Thyroid gland (tissue), 4 donors: ENCODE results near the gene DRD2. TPM values are rescaled to one million over a fixed set of nuclear protein-coding genes. Genes with fewer than 3 reads are reported as not detected.

Source experiments
- DNase-seq, 2 donors: peaks; one replicate each; pipeline ENCODE4 v3.0.0-alpha.2; 2019
- H3K27ac ChIP-seq, 3 donors: fragments of 200-600 bp; sonication (generic); 1 replicate in 2 of 3; 2 replicates in 1 of 3; pipeline ENCODE4 v1.5.1; 2016 to 2019; ENCODE audit warnings: mild to moderate bottlenecking in 1 of 3, moderate library complexity in 1 of 3
- H3K27me3 ChIP-seq: fragments of 200-600 bp; sonication (generic); one replicate; pipeline ENCODE4 v1.5.1; 2019
- H3K36me3 ChIP-seq, 2 donors: fragments of 200-600 bp; sonication (generic); one replicate each; pipeline ENCODE4 v1.5.1; 2016 to 2019
- H3K4me1 ChIP-seq, 2 donors: fragments of 200-600 bp; sonication (generic); one replicate each; pipeline ENCODE4 v1.5.1; 2017 to 2019
- H3K4me3 ChIP-seq, 3 donors: fragments of 200-600 bp; sonication (generic); replicated peaks in 1 of 3; 1 replicate in 2 of 3; 2 replicates in 1 of 3; pipeline ENCODE4 v1.5.1; 2016; ENCODE audit warnings: mild to moderate bottlenecking in 1 of 3
- H3K9me3 ChIP-seq: fragments of 200-600 bp; sonication (generic); one replicate; pipeline ENCODE4 v1.5.1; 2017
- CTCF ChIP-seq, 6 experiments: fragments of 200-600 bp in 3 of 6; fragments of 450-650 bp in 3 of 6; sonication (generic) in 3 of 6; IDR thresholded peaks; one replicate each; pipeline ENCODE4 v1.5.1; 2016 to 2019; ENCODE audit warnings: antibody characterized with exemption in 6 of 6, mild to moderate bottlenecking in 2 of 6, inconsistent platforms in 1 of 6, moderate library complexity in 1 of 6
- POLR2A ChIP-seq, 2 donors: fragments of 450-650 bp; IDR thresholded peaks; one replicate each; pipeline ENCODE4 v1.6.1; 2017; ENCODE audit warnings: antibody characterized with exemption in 2 of 2, mild to moderate bottlenecking in 2 of 2, moderate library complexity in 1 of 2
- WGBS, 2 donors: methylation state at CpG; one replicate each; pipeline ENCODE4 v1.1.5; 2017; 5-methylcytosine and 5-hydroxymethylcytosine counted together
- intact Hi-C: fragments of 100-400 bp; cut with DNase I; formaldehyde crosslinking; loops from one replicate; pipeline ENCODE4 v1.15.1; 2023
- total RNA-seq, 4 donors: library from RNA; depleted of rRNA; stranded (reverse); fragments of >200 nt; gene quantifications; one replicate each; pipeline ENCODE4 v1.2.3, GENCODE V29; 2016

DRD2 gene
- total RNA-seq, 4 donors from 2014 or later: 0.20 TPM; not detected in 3

GRCh38 chr11:113410414-113411135, 64.6 kb downstream of the DRD2 start:
- TF ChIP-seq CTCF (IDR thresholded peaks at IDR 0.05): no peak
- no peak for TF ChIP-seq POLR2A (IDR thresholded peaks at IDR 0.05)
- H3K4me3 ChIP-seq: no peak overlapping the region
- intact Hi-C loops: no loop called here
- H3K9me3 ChIP-seq: no peaks in the 10 kb centered on the region
- no peak overlapping the region for H3K27ac ChIP-seq
- no peak for DNase-seq
- no peaks in the 10 kb centered on the region for H3K4me1 ChIP-seq
- 96 to 97% methylated on average over 15 to 21 of the region's 21 CpGs for WGBS, 2 donors
- no peaks in the 10 kb centered on the region for H3K27me3 ChIP-seq
- no peaks in the 10 kb centered on the region for H3K36me3 ChIP-seq

GRCh38 chr11:113409526-113409925, 65.7 kb downstream of the DRD2 start:
- Histone ChIP-seq H3K27ac (no peak overlapping the region), H3K27me3 (no peaks in the 10 kb centered on the region), H3K4me3 (no peak overlapping the region), H3K4me1 (no peaks in the 10 kb centered on the region), H3K9me3 (no peaks in the 10 kb centered on the region), H3K36me3 (no peaks in the 10 kb centered on the region)
- DNase-seq: no peak
- 84 to 87% methylated on average over 3 of the region's 3 CpGs for WGBS, 2 donors
- intact Hi-C loops: no loop called here
- TF ChIP-seq CTCF (IDR thresholded peaks at IDR 0.05) (no peak), POLR2A (IDR thresholded peaks at IDR 0.05) (no peak)

- no peaks in the 10 kb centered on the region for H3K4me1 ChIP-seq
Observed at GRCh38 chr11:113408887-113409286, 66.3 kb downstream of the DRD2 start.

GRCh38 chr11:113408206-113408605, 67.0 kb downstream of the DRD2 start:
- WGBS, 2 donors: 67 to 71% methylated on average over 9 of the region's 9 CpGs

More at GRCh38 chr11:113408887-113409286, 66.3 kb downstream of the DRD2 start:
- intact Hi-C loops: no loop called here
- H3K27ac ChIP-seq: no peak overlapping the region
- no peaks in the 10 kb centered on the region for H3K9me3 ChIP-seq
- no peaks in the 10 kb centered on the region for H3K27me3 ChIP-seq
- TF ChIP-seq POLR2A (IDR thresholded peaks at IDR 0.05) (no peak), CTCF (IDR thresholded peaks at IDR 0.05) (no peak)
- no peak for DNase-seq
- H3K36me3 ChIP-seq: no peaks in the 10 kb centered on the region
- no peak overlapping the region for H3K4me3 ChIP-seq
- WGBS, 2 donors: 86 to 99% methylated on average over 9 of the region's 9 CpGs

More at GRCh38 chr11:113408206-113408605, 67.0 kb downstream of the DRD2 start:
- DNase-seq: no peak
- Histone ChIP-seq H3K27me3 (no peaks in the 10 kb centered on the region), H3K4me3 (no peak overlapping the region), H3K4me1 (no peaks in the 10 kb centered on the region), H3K9me3 (no peaks in the 10 kb centered on the region), H3K27ac (no peak overlapping the region), H3K36me3 (no peaks in the 10 kb centered on the region)
- intact Hi-C loops: no loop called here
- TF ChIP-seq POLR2A (IDR thresholded peaks at IDR 0.05) (no peak), CTCF (IDR thresholded peaks at IDR 0.05) (no peak)
